Loucy (cell line): Measurements from ENCODE around the gene HAUS2.

Experiments used
- H2AFZ ChIP-seq: fragments of 200-600 bp; sonication (generic); 2 replicates; pipeline ENCODE4 v1.6.0; 2016; ENCODE audit warnings: antibody characterized with exemption, mild to moderate bottlenecking, low read length, moderate library complexity
- H3F3A ChIP-seq: fragments of 200-600 bp; 2 replicates; pipeline ENCODE4 v1.6.0; 2016; ENCODE audit warnings: antibody characterized with exemption, low read depth, mild to moderate bottlenecking
- H3K27me3 ChIP-seq: fragments of 200-600 bp; sonication (generic); 2 replicates; pipeline ENCODE4 v1.6.1; 2014; ENCODE audit warnings: low read length, mild to moderate bottlenecking; ENCODE audit not compliant: insufficient read depth, poor library complexity, severe bottlenecking
- H3K36me3 ChIP-seq: fragments of 200-600 bp; sonication (generic); 2 replicates; pipeline ENCODE4 v1.6.1; 2016; ENCODE audit warnings: low read length; ENCODE audit not compliant: insufficient read depth
- H3K4me1 ChIP-seq: fragments of 200-600 bp; sonication (generic); 2 replicates; pipeline ENCODE4 v1.5.1; 2014; ENCODE audit warnings: low read length, mild to moderate bottlenecking; ENCODE audit not compliant: insufficient read depth, poor library complexity, severe bottlenecking
- H3K4me2 ChIP-seq: fragments of 200-600 bp; sonication (generic); 2 replicates; pipeline ENCODE4 v1.6.0; 2014; ENCODE audit warnings: antibody characterized with exemption, low read length, low read depth, mild to moderate bottlenecking; ENCODE audit not compliant: poor library complexity, severe bottlenecking
- H3K4me3 ChIP-seq: fragments of 200-600 bp; sonication (generic); 2 replicates; pipeline ENCODE4 v1.5.1; 2014; ENCODE audit warnings: low read length, mild to moderate bottlenecking, mixed read lengths; ENCODE audit not compliant: poor library complexity, severe bottlenecking
- H3K79me2 ChIP-seq: fragments of 200-600 bp; sonication (generic); 2 replicates; pipeline ENCODE4 v1.6.1; 2014; ENCODE audit warnings: low read length; ENCODE audit not compliant: insufficient read depth
- H3K9ac ChIP-seq: fragments of 200-600 bp; sonication (generic); 2 replicates; pipeline ENCODE4 v1.6.0; 2014; ENCODE audit warnings: mild to moderate bottlenecking, low read depth, low read length, moderate library complexity; ENCODE audit not compliant: poor library complexity, severe bottlenecking
- H3K9me2 ChIP-seq: fragments of 200-600 bp; sonication (generic); replicated peaks from 2 replicates; pipeline ENCODE4 v1.6.1; 2016; ENCODE audit warnings: low read depth, low read length, mixed read lengths
- H3K9me3 ChIP-seq: fragments of 200-600 bp; sonication (generic); 2 replicates; pipeline ENCODE4 v1.6.1; 2014; ENCODE audit warnings: mild to moderate bottlenecking, antibody characterized with exemption, low read length, low read depth; ENCODE audit not compliant: insufficient read depth
- H4K20me1 ChIP-seq: fragments of 200-600 bp; sonication (generic); 2 replicates; pipeline ENCODE4 v1.6.0; 2014; ENCODE audit warnings: antibody characterized with exemption, low read length, mild to moderate bottlenecking; ENCODE audit not compliant: insufficient read depth, poor library complexity, severe bottlenecking
- CTCF ChIP-seq: fragments of 200-600 bp; sonication (generic); conservative IDR thresholded peaks from 2 replicates; pipeline ENCODE4 v1.5.1; 2014; ENCODE audit warnings: mild to moderate bottlenecking, antibody characterized with exemption, low read length
- EZH2phosphoT487 ChIP-seq: fragments of 200-600 bp; IDR thresholded peaks from 2 replicates; pipeline ENCODE4 v1.6.1; 2018; ENCODE audit warnings: antibody characterized with exemption, mild to moderate bottlenecking, moderate library complexity, borderline replicate concordance

Gene HAUS2

GRCh38 chr15:42605796-42606195 lies 57.2 kb downstream of the HAUS2 start:
- no peaks in the 10 kb centered on the region for H3K9me2 ChIP-seq
- peaks cover 81% of the 10 kb centered on the region for H3K4me1 ChIP-seq
- H3K4me2 ChIP-seq, result peak overlapping the region; percentile 68
- H3F3A ChIP-seq, result peaks cover 31% of the 10 kb centered on the region
- peaks cover 4% of the 10 kb centered on the region; the same call in 1 of the 2 replicates for H3K36me3 ChIP-seq
- no peaks in the 10 kb centered on the region for H3K27me3 ChIP-seq
- peaks cover 52% of the 10 kb centered on the region for H3K79me2 ChIP-seq
- no peak overlapping the region for H2AFZ ChIP-seq
- H3K4me3 ChIP-seq, result peak overlapping the region; percentile 48
- TF ChIP-seq EZH2phosphoT487, result no peak
- no peak for TF ChIP-seq CTCF
- H3K9ac ChIP-seq, result peak overlapping the region; percentile 70
- no peaks in the 10 kb centered on the region for H3K9me3 ChIP-seq
- H4K20me1 ChIP-seq, result no peaks in the 10 kb centered on the region

GRCh38 chr15:42608110-42608531 lies 59.5 kb downstream of the HAUS2 start:
- no peaks in the 10 kb centered on the region for H3K9me3 ChIP-seq
- no peaks in the 10 kb centered on the region for H3K9me2 ChIP-seq
- peak overlapping the region; percentile 77 for H3K4me2 ChIP-seq
- no peaks in the 10 kb centered on the region for H4K20me1 ChIP-seq
- H3K4me3 ChIP-seq, result peak overlapping the region; percentile 62
- no peak for TF ChIP-seq EZH2phosphoT487
- TF ChIP-seq CTCF, result no peak
- H3K79me2 ChIP-seq, result peaks cover 61% of the 10 kb centered on the region
- peak overlapping the region; percentile 70 for H3K9ac ChIP-seq
- no peaks in the 10 kb centered on the region for H3K27me3 ChIP-seq
- H3F3A ChIP-seq, result peaks cover 31% of the 10 kb centered on the region
- H3K4me1 ChIP-seq, result peaks cover 82% of the 10 kb centered on the region
- no peaks in the 10 kb centered on the region; the same call in 1 of the 2 replicates for H3K36me3 ChIP-seq
- no peak overlapping the region for H2AFZ ChIP-seq

- Histone ChIP-seq H3K4me2 (peak overlapping the region; percentile 77), H3K79me2 (peaks cover 61% of the 10 kb centered on the region), H3F3A (peaks cover 31% of the 10 kb centered on the region), H3K9me3 (no peaks in the 10 kb centered on the region), H3K27me3 (no peaks in the 10 kb centered on the region), H2AFZ (no peak overlapping the region), H3K9ac (peak overlapping the region; percentile 66), H4K20me1 (no peaks in the 10 kb centered on the region), H3K4me3 (peak overlapping the region; percentile 62), H3K36me3 (no peaks in the 10 kb centered on the region; the same call in 1 of the 2 replicates), H3K9me2 (no peaks in the 10 kb centered on the region), H3K4me1 (peaks cover 74% of the 10 kb centered on the region)
- TF ChIP-seq CTCF, result no peak
- TF ChIP-seq EZH2phosphoT487, result no peak
Observed at GRCh38 chr15:42608752-42609488, 60.3 kb downstream of the HAUS2 start.
